Neuronal stem cell (in vitro differentiated cells): ENCODE measurements around the gene PRKX.
"Not testable (repeated sequence)": the region's sequence is repeated elsewhere in the genome, so short reads cannot be mapped to it uniquely, and the experiment has no call there.

Source experiments
- DNase-seq: peaks from one replicate; pipeline ENCODE4 v3.0.0-alpha.2; 2013; ENCODE audit warnings: low spot score
- H2AFZ ChIP-seq: one replicate; pipeline ENCODE4 v1.6.1; 2013; ENCODE audit warnings: mild to moderate bottlenecking, low read length, inconsistent platforms
- H2AK5ac ChIP-seq: 2 replicates; pipeline ENCODE4 v1.6.1; 2013; ENCODE audit warnings: low read depth, mild to moderate bottlenecking, inconsistent platforms, low read length, moderate library complexity, mixed read lengths
- H2BK120ac ChIP-seq: 2 replicates; pipeline ENCODE4 v1.6.1; 2013; ENCODE audit warnings: low read depth, mild to moderate bottlenecking, inconsistent platforms, low read length, moderate library complexity, mixed read lengths
- H2BK12ac ChIP-seq: one replicate; pipeline ENCODE4 v1.6.1; 2013; ENCODE audit warnings: low read length, inconsistent platforms
- H2BK15ac ChIP-seq: 2 replicates; pipeline ENCODE4 v1.6.1; 2013; ENCODE audit warnings: mild to moderate bottlenecking, low read length, inconsistent platforms, mixed read lengths
- H2BK5ac ChIP-seq: one replicate; pipeline ENCODE4 v1.6.1; 2013; ENCODE audit warnings: inconsistent platforms, mild to moderate bottlenecking, low read length, moderate library complexity
- H3K14ac ChIP-seq: one replicate; pipeline ENCODE4 v1.6.1; 2013; ENCODE audit warnings: low read length, inconsistent platforms
- H3K18ac ChIP-seq: 2 replicates; pipeline ENCODE4 v1.6.1; 2013; ENCODE audit warnings: low read length, inconsistent platforms
- H3K23ac ChIP-seq: 2 replicates; pipeline ENCODE4 v1.6.1; 2013; ENCODE audit warnings: low read depth, mild to moderate bottlenecking, mixed read lengths, low read length, inconsistent platforms; ENCODE audit not compliant: poor library complexity
- H3K27ac ChIP-seq: replicated peaks from 3 replicates; pipeline ENCODE4 v1.5.1; 2013; ENCODE audit warnings: low read length, inconsistent platforms
- H3K27me3 ChIP-seq, 3 experiments: 2 replicates each; pipeline ENCODE4 v1.6.1; 2013; ENCODE audit warnings: low read length in 3 of 3, mild to moderate bottlenecking in 2 of 3, inconsistent platforms in 1 of 3, low read depth in 1 of 3, mixed read lengths in 1 of 3, moderate library complexity in 1 of 3; ENCODE audit not compliant: control insufficient read depth in 3 of 3, insufficient read depth in 3 of 3
- H3K36me3 ChIP-seq, 2 donors: replicated peaks in 1 of 2; 2 replicates each; pipeline ENCODE4 v1.6.1; 2013; ENCODE audit warnings: low read length in 2 of 2; ENCODE audit not compliant: control insufficient read depth in 2 of 2, insufficient read depth in 2 of 2
- H3K4ac ChIP-seq: 2 replicates; pipeline ENCODE4 v1.6.1; 2013; ENCODE audit warnings: inconsistent platforms, mild to moderate bottlenecking, low read length, moderate library complexity
- H3K4me1 ChIP-seq, 2 donors: 1 replicate in 1 of 2; 2 replicates in 1 of 2; pipeline ENCODE4 v1.6.1; 2013; ENCODE audit warnings: low read length in 2 of 2, low read depth in 1 of 2; ENCODE audit not compliant: control insufficient read depth in 2 of 2, insufficient read depth in 1 of 2
- H3K4me2 ChIP-seq: one replicate; pipeline ENCODE4 v1.6.1; 2013; ENCODE audit warnings: mild to moderate bottlenecking, low read length, inconsistent platforms; ENCODE audit not compliant: insufficient read depth, poor library complexity, severe bottlenecking
- H3K4me3 ChIP-seq, 2 donors: 2 replicates each; pipeline ENCODE4 v1.5.1; 2013; ENCODE audit warnings: low read length in 2 of 2, mild to moderate bottlenecking in 2 of 2, inconsistent platforms in 1 of 2, moderate library complexity in 1 of 2
- H3K79me1 ChIP-seq: one replicate; pipeline ENCODE4 v1.6.1; 2013; ENCODE audit warnings: low read depth, mild to moderate bottlenecking, inconsistent platforms, low read length, moderate library complexity
- H3K9ac ChIP-seq: one replicate; pipeline ENCODE4 v1.6.1; 2013; ENCODE audit warnings: mild to moderate bottlenecking, low read depth, low read length, inconsistent platforms; ENCODE audit not compliant: poor library complexity
- H3K9me3 ChIP-seq, 2 donors: replicated peaks in 1 of 2; 2 replicates each; pipeline versions ENCODE3 to v1.6.1; 2013; ENCODE audit warnings: low read length in 2 of 2, mild to moderate bottlenecking in 2 of 2, inconsistent platforms in 1 of 2, low read depth in 1 of 2, mixed read lengths in 1 of 2, moderate library complexity in 1 of 2; ENCODE audit not compliant: control insufficient read depth in 2 of 2, insufficient read depth in 1 of 2
- H4K8ac ChIP-seq: one replicate; pipeline ENCODE4 v1.6.1; 2013; ENCODE audit warnings: low read depth, mild to moderate bottlenecking, inconsistent platforms, low read length, moderate library complexity
- H4K91ac ChIP-seq: one replicate; pipeline ENCODE4 v1.6.1; 2013; ENCODE audit warnings: low read length, low read depth, mild to moderate bottlenecking, inconsistent platforms; ENCODE audit not compliant: poor library complexity
- WGBS, 2 donors: extraction: QIAGEN DNeasy Blood & Tissue Kit; methylation state at CpG; one replicate each; pipeline ENCODE4 v1.1.7; 2013; ENCODE audit warnings: missing lambda C conversion rate in 2 of 2, mixed read lengths in 1 of 2; ENCODE audit not compliant: insufficient read length in 2 of 2, insufficient replicate concordance in 1 of 2; ENCODE audit errors: extremely low coverage in 2 of 2; 5-methylcytosine and 5-hydroxymethylcytosine counted together

The PRKX gene

DNA sequence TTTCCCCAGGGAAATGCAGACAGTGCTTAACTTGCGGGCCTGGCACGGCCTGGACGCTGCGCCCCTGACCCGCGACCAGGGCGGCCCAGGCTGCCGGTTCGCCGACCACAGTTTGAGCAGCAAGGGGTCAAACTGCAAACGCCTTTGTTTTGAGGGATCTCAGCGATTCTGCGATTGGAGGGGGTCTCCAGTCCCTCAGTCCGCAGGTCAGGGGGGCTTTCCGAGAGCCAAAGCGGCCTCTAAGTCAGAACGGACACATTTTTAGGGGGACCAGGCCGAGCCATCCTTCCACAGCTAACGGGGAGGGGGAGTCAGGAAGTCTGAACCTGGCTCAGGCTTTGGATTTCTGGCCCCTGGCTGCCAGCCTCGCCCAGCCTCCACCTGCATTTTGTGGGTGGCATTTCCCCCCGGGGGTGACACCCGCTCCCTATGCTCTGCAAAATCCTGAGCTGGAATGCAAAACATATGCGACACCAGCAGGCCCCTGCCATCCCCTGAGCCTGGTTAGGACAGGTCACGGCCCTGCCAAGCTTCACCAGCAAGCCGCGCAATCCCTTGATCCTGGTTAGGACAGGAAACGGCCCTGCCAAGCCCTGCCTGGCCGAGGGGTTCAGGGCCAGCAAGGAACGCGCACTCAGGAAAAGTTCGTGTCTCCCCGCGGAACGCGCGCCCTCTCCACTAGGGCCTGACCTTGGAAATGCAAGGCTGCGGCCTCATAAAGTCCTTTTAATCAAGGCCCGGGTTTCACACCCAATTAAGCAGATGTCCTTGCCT is 1.4 kb upstream of the PRKX start:
- not testable (repeated sequence) for H3K9me3 ChIP-seq, H3K4me1 ChIP-seq, H4K91ac ChIP-seq, H3K27ac ChIP-seq, DNase-seq, H3K4me3 ChIP-seq, H3K4me2 ChIP-seq, H3K36me3 ChIP-seq, H2BK12ac ChIP-seq, H3K23ac ChIP-seq, H2AFZ ChIP-seq, H3K79me1 ChIP-seq, H3K14ac ChIP-seq, H4K8ac ChIP-seq, H3K4ac ChIP-seq, H2BK120ac ChIP-seq, H2BK15ac ChIP-seq, H3K18ac ChIP-seq, H2BK5ac ChIP-seq, H3K9ac ChIP-seq, H2AK5ac ChIP-seq
- H3K27me3 ChIP-seq: peaks cover 0 to 20% (median 0%) of the 10 kb centered on the region in 3 experiments
- WGBS, 2 donors: no CpG with 5 or more reads among the region's 38 CpGs

DNA sequence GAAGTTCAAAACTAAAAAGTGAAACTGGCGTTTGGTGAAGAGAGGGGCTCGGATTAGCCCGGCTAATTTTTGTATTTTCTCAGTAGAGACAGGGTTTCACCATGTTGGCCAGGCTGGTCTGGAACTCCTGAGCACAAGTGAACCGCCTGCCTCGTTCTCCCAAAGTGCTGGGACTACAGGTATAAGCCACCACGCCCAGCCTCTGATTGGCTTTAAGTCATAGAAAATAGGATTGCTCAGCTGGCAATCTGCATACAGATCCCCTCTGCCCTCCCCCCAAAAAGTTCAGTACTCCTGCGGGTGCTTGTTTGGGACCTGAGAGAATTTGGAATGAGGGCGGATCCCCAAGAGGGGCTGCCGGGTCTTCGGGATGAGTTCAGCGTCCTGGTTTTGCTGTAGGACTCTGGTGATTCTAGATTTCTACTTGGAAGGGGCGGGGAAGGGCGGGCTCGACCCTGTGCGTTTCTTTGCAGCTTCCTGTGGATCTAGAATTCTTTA is 537 bp upstream of the PRKX start:
- Histone ChIP-seq H3K36me3 (no peaks in the 10 kb centered on the region), H3K23ac (no peak overlapping the region)

GRCh38 chrX:3712870-3713224 is 602 bp downstream of the PRKX start:
- H3K23ac ChIP-seq: no peak overlapping the region
- H3K27ac ChIP-seq: no peak overlapping the region
- no peaks in the 10 kb centered on the region for H3K36me3 ChIP-seq
- no peak overlapping the region for H2BK5ac ChIP-seq
- no peak overlapping the region for H2BK12ac ChIP-seq
- H3K9ac ChIP-seq: peak overlapping the region; percentile 44
- peaks cover 6% of the 10 kb centered on the region for H3K79me1 ChIP-seq
- no peak overlapping the region for H3K4ac ChIP-seq
- peak overlapping the region; percentile 94 for H2AFZ ChIP-seq
- WGBS, 2 donors: no CpG with 5 or more reads among the region's 38 CpGs
- no peak overlapping the region for H4K91ac ChIP-seq
- H3K4me2 ChIP-seq: peak overlapping the region; percentile 54
- no peaks in the 10 kb centered on the region for H3K9me3 ChIP-seq
- peak overlapping the region; percentile 21 for H3K14ac ChIP-seq
- H3K18ac ChIP-seq: peak overlapping the region; percentile 71
- H3K27me3 ChIP-seq: peaks cover 0 to 20% (median 0%) of the 10 kb centered on the region in 3 experiments
- peak overlapping the region; percentile 81 for H2AK5ac ChIP-seq
- no peak overlapping the region for H2BK120ac ChIP-seq
- no peaks in the 10 kb centered on the region for H3K4me1 ChIP-seq
- no peak overlapping the region for H2BK15ac ChIP-seq
- H3K4me3 ChIP-seq: peak overlapping the region; percentile 67 to 89
- no peak overlapping the region for H4K8ac ChIP-seq
- no peak for DNase-seq

More for the DNA sequence above, 537 bp upstream of the PRKX start:
- H3K18ac ChIP-seq: no peak overlapping the region
- H3K27ac ChIP-seq: no peak overlapping the region
- no peak overlapping the region for H4K8ac ChIP-seq
- no peak overlapping the region for H2AK5ac ChIP-seq
- no peak for DNase-seq
- no peak overlapping the region for H4K91ac ChIP-seq
- peak overlapping the region; percentile 67 to 80 for H3K4me3 ChIP-seq
- no peak overlapping the region for H2BK12ac ChIP-seq
- H2BK5ac ChIP-seq: no peak overlapping the region
- peaks cover 0 to 20% (median 0%) of the 10 kb centered on the region in 3 experiments for H3K27me3 ChIP-seq
- H3K4me1 ChIP-seq: no peaks in the 10 kb centered on the region
- no peaks in the 10 kb centered on the region for H3K9me3 ChIP-seq
- no peak overlapping the region for H2BK120ac ChIP-seq
- no CpG with 5 or more reads among the region's 15 CpGs for WGBS, 2 donors
- peaks cover 6% of the 10 kb centered on the region for H3K79me1 ChIP-seq
- H3K4ac ChIP-seq: no peak overlapping the region
- peak overlapping the region; percentile 54 for H3K4me2 ChIP-seq
- H3K14ac ChIP-seq: no peak overlapping the region
- H2AFZ ChIP-seq: peak overlapping the region; percentile 94
- no peak overlapping the region for H2BK15ac ChIP-seq
- H3K9ac ChIP-seq: no peak overlapping the region

- Histone ChIP-seq H2BK5ac (no peak overlapping the region), H3K18ac (peak overlapping the region; percentile 71), H3K4me1 (no peaks in the 10 kb centered on the region), H3K36me3 (no peaks in the 10 kb centered on the region), H3K27me3 (peaks cover 0 to 20% (median 0%) of the 10 kb centered on the region in 3 experiments), H4K91ac (no peak overlapping the region), H3K27ac (no peak overlapping the region), H2BK120ac (no peak overlapping the region), H3K9me3 (no peaks in the 10 kb centered on the region), H3K4ac (no peak overlapping the region), H3K4me2 (peak overlapping the region; percentile 54), H2BK15ac (no peak overlapping the region), H3K23ac (no peak overlapping the region), H3K4me3 (peak overlapping the region; percentile 67 to 89), H2AK5ac (peak overlapping the region; percentile 81), H3K79me1 (peaks cover 6% of the 10 kb centered on the region), H3K9ac (peak overlapping the region; percentile 70), H2AFZ (peak overlapping the region; percentile 94), H4K8ac (no peak overlapping the region), H3K14ac (peak overlapping the region; percentile 21), H2BK12ac (no peak overlapping the region)
- no peak for DNase-seq
- WGBS, 2 donors: no CpG with 5 or more reads among the region's 39 CpGs
Observed at GRCh38 chrX:3712051-3712869, 1.2 kb downstream of the PRKX start.
